Effector CD8-positive, alpha-beta T cell (primary cell): ENCODE results near the gene UTY.

Experiments used
- DNase-seq: peaks from one replicate; lab custom pipeline; 2025; lab: John Stamatoyannopoulos, UW
- total RNA-seq, 4 experiments: gene quantifications; one replicate each; lab custom pipeline; 2026; lab: John Stamatoyannopoulos, UW

The UTY gene
- total RNA-seq = 0.29 to 207 (median 76.4) reads per million in 4 experiments

DNA sequence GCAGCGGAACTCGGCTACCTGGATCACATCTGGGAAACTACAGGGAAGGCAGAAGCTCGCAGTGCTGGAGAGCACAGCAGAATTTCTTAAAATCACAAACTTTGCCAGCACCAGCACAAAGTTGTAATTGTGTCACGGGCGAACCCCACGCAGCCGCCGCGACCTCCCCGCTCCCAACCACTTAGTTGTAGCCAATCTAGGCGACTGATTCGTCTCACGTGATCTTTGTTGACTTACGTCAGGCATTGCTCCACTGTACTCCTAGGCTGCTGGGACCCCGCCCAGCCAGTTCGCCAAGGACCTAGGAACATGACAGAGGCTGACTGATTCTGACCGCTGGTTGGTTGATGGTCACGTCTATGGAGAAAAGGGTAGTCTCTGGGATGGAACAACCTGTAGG, at the start of gene UTY:
UTY (minus strand) TSS at position 206 of the 400 bp plus-strand sequence. CDS start 368 bp downstream, outside the sequence.
- peak; percentile 49 for DNase-seq

DNA sequence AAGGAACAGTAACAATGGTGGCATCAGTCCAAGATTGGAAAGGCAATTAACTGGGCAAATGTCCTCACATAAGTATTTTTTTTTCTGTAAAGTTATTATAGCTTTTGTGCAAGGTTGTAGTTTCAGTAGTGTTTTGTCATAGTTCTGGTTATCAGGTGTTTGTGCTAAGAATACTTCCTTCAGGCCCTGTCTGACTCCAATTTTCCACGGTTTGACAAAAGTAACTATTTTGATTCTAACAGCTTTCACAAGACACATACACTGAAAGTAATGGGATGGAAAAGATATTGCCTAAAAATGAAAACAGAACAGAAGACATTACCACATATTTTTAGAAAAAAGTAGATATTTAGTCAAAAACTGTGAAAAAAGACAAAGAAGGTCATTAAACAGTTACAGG, 40.6 kb upstream of the UTY start:
- DNase-seq = no peak

DNA sequence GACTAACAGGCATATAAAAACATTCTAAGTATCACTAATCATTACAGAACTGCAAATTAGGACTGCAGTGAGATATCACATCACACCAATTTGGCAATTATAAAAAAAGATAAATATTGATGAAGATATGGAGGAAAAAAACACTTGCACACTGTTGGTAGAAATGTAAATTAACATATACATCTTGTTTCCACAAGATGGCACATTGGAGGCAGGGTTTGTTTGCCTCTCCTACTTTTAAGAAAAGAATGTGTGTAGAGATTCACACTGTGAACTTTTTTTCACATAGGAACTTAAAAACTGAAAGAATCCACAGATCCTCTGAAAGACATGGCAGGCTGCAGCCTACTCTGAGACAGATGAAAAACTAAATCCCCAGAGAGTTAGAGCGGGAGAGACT, 21.4 kb upstream of the UTY start:
- DNase-seq = no peak

DNA sequence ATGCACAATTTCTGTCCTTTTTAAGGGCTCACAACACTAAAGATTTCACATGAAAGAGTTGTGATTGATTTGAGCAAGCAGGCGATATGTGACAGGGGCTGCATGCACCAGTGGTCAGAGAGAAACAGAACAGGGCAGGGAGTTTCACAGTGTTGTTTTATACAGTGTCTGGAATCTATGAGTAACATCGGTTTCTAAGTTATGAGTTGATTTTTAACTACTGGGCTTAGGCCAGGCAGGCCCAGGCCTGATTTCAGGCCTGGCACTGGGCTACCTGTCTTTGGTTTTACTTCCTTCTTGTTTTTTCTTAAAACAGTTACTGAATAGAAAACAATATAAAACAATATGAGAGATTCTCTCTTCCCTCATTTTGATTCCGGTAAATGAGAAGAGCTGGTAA, 13.9 kb upstream of the UTY start:
- DNase-seq = no peak

DNA sequence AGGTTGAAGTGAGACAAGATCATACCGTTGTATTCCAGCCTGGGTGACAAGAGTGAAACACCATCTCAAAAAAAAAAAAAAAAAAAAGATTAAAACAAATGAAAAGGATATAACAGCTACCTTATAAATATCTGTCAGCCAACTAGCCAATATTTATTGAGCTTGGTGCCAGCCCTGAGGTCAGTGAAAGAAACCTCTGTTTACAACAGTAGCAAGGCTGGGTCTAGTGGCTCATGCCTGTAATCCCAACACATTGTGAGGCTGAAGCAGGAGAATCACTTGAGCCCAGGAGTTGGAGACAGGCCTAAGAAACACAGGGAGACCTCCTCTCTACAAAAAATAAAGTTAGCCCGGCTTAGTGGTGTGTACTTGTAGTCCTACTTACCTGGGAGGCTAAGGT, 12.6 kb upstream of the UTY start:
- DNase-seq = no peak

DNA sequence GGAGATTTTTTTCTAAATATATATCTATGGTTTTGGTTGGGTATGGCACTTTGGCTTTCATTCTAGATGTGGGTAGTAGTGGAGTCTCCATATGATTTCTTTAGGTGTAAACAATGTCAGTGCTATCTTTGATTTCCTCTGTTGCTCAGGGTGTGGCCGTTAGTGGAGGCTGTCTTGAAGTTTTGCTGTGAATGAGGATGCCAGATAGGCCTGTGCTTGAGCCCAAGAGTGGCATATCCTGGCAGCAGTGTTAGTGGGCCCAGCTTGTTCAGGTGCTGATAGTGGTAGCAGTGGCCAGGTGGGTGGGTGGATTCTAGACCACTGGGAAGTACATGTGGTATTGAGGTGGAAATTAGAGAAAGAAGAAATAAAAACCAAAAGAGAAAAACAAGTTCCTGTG, 8.9 kb upstream of the UTY start:
- DNase-seq = no peak

DNA sequence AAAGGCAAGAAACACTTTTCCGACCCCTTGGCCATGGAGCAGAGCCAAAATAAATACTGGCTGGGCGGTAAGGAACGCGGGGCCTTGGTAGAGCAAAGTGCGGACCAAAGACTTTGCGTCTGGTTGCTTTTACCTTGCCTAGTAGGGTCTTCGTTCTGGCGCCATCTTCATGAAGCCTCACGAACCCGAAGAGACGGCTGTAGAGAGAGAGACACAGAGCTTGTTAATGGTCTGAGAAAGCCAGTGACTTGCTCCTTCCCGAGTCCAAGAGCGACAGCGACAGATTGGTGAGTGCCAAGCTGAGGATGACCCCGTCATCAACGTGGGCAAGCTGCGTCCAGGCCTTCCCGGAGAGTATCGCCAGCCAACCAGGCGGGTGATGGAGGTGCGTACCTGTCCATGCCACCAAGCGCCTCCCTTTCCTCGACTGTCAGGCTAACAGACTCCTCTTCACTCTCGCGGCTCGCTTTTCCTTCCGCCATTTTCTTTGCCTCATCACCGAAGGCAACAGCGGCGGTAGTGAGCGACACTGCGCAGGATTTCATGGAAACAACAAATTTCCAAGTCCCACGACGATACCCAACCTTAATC, 617 bp downstream of the UTY start:
- DNase-seq = peak; percentile 30

DNA sequence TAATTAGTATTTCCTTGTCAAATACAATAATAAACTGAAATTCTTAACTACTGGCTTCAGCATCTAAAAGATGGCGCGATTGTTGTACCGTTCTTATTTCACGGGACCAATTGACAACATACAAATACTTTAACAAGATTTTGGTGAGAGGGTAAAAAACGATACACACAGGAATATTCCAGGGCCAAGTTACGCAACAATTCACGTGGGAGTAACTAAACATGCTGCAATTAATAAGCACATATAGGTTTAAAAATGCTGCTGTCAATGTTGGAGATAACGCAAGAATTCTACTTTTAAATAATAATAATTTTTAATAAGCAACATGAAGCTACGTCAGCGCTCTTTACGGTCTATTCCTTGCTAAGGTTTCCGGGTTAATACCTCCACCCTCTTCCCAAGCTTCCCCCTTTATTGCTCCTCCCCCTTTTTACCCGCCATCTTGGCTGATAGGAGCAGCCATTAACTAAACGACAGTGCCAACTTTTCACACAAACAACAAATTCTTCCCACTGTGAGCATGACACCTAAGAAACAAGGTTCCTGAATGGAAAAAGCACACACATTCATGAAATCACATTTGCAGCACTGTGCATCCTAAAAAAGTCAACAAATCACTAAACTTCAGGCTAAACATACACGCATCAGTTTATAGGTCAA, 1.6 kb downstream of the UTY start:
- DNase-seq = peak; percentile 22

DNA sequence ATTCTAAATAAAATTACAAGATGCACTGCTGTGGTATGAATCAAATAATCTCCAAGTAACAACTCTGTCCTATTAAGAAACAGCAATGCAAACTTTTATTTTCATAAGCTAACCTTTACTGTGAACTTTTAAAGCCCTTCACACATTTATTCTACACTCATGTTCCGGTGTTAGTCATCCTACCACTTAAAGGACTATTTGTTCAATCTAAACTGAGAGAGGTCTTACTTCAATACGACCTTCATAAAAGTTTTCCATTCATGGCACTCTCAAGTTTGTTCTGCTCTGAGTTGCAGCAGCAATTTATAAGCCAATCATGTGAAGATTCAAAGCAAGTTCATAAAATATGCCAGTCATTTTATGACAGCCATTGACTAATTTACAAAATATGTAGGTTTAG, 4.8 kb downstream of the UTY start:
- no peak for DNase-seq

DNA sequence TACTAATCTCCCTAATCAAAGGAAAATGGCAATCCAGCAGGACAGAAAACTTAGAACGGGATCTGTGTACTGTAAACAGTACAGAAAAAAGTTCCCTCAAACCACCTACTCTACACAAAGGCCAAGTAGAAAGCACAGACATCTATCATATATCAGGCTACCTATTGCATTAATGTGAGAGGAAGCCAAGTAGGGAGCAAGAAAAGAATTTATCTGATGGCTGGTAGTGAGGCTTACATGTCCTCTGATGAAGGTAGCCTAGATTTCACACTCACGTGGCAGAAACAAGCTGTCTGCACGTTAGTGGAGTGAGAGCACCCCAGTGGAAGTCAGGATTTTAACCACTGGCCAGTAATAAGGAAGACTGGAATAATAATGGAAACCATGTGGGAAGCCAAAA, 28.3 kb downstream of the UTY start:
- no peak for DNase-seq

DNA sequence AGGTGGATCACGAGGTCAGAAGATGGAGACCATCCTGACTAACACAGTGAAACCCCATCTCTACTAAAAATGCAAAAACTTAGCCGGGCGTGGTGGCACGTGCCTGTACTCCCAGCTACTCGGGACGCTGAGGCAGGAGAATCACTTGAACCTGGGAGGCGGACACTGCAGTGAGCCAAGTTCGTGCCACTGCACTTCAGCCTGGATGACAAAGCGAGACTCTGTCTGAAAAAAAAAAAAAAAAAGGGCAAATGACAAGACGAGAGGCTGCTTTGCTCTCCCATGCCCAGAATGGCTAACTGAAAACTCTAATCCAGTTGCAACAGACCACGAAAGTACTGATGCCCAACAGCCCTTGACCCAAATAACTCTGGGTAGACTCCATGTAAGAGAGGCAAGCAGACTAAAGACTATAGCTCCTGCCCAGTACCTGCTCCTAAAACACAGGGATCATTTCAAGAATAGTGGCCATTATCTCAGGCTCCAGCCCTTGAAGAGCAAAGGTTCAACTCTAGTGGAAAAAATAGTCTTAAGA, 29.2 kb downstream of the UTY start:
- no peak for DNase-seq

DNA sequence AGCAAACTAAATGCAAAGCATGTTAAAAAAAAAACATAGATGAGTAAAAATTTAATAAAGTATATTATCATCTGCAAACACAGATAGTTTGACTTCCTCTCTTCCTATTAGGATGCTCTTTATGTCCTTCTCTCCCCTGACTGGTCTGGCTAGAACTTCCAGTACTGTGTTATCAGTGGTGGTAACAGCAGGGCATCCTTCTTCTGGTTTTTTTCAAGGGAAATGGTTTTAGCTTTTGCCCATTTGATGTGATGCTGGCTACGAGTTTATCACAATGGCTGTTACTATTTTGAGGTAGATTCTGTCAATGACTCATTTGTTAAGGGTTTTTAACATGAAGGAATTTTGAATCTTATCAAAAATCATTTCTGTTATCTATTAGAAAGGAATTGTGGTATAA, 34.3 kb downstream of the UTY start:
- DNase-seq = no peak

DNA sequence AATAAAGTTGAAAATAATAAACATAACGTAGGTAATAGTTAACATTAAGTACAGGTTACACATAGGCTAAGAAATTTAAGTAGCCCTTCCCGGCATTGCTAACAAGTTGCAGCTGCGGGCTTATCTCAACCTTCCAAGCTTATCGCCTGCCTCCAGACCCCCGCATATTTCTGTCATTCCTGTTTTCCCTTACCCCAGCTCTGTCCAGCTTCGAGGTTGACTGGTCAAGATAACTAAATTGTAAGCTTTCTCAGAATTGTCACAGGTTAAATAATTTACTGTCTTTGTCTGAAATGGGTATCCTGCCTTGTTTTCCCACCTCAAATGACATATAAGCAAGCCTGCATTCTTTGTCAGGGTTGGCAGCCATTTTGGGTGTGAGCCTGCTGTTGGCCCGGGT, 36.7 kb downstream of the UTY start:
- no peak for DNase-seq

DNA sequence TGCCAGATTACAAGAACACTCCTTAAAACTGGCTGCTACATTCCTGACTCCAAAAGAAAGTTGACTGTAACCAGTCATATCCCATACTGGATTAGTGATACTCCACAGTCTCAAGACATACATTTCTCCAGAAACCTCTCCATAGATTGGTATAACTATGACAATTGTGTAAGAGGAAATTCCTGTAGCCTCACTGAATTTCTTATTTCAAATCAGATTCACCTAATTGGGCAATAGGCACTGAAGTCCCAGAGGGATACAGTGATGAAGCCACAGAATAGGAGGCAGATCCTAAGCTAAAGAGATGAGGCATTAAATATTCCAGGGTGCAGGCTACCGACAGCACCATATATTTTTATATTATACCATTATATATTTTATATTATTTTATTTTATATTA, 39.0 kb downstream of the UTY start:
- DNase-seq = no peak

DNA sequence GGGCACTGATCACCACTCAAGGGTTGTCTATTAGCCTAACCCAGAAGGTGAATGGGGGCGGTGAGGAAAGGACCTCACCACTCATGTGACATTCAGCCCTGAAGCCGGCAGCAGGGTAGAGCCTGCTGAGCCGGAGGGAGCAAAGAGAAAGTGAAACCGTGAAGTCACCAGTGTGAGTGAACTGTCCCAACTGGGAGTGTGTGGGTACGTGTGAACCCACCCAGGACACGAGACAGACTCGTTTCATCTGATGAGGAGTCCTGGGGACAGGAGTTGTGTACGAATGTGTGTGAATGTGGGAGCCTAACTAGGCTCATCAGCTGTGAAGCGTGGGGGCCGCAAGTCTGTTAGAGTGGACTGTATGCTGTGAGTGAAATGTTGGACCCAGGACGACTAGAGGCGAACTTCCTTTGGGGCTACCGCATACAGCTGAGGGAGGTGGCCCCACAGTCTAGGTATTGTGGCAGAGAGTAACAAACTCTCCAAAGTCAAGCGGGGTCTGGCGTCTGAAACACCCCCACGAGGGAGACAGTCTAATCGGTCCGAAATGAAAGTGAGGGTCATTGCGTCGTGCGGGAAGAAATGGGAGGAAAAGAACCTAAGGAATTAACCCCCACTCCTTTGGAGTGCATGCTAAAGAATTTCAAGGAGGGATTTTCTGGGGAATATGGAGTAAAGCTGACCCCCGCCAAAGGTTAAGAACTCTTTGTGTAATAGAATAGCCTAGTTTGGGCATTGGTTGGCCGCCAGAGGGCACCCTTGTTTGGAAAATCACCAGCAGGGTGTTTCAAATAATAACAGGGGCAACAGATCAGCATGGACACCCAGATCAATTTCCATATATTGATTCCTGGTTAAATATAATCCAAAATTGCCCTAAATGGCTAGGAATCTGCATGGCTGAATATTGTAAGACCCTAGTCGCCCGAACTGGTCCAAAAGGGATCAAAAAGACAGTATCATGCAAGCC, 43.6 kb downstream of the UTY start:
- peak; percentile 44 for DNase-seq

DNA sequence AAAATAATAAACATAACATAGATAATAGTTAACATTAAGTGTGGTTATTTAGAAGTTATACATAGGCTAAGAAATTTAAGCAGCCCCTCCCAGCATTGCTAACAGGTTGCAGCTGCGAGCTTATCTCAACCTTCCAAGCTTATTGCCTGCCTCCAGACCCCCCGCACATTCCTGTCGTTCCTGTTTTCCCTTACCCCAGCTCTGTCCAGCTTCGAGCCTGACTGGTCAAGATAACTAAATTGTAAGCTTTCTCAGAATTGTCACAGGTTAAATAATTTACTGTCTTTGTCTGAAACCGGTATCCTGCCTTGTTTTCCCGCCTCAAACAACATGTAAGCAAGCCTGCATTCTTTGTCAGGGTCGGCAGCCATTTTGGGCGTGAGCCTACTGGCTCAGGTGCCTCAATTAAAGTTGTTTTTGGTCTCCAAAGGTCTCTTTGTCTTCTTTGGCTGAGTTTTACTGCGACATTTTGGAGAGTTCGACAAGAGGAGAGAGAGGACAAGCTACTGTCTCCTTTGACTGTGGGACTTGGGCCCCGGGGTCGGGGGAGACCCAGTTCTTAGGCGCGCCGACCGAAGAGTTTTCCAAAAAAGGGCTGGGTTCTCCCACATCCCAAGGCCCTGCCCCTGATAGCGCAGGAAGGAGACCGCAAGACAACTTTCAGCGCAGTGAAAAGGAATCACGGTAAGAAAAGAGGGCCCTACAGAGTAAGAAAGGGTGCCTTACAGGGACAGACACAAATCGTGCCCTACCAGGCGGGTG, 44.4 kb downstream of the UTY start:
- DNase-seq = no peak

DNA sequence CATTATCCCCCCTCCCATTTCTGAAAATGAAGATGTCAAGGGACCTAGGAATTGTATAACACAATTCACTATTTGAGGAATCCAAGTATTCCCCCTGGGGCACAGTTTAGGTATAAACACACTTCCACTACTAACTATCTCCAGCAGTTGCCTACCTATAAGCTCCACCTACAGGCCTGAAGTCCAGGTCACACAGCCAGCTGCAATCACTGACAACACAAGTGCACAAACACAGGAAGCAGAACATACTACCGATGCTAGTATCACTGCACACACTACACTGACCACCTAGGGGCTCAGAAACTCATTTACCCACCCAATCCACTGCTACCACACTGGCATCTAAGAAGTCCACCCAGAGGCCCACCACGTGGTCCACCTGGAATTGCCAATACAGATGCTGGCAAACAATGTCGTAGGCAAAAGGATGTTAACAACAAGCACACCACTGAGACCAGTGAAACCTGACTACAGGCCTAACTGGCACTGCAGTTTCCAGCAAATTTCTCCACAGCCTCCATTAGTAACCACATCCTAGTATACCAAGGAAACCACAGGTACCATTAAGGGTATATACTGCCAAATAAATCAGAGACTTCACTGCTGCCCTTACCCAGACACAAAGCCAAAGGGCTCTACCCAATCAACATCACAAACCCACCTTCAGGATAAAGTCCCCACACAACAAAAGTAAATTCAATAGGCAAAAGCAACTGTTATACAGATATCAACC, 47.4 kb downstream of the UTY start:
- no peak for DNase-seq

DNA sequence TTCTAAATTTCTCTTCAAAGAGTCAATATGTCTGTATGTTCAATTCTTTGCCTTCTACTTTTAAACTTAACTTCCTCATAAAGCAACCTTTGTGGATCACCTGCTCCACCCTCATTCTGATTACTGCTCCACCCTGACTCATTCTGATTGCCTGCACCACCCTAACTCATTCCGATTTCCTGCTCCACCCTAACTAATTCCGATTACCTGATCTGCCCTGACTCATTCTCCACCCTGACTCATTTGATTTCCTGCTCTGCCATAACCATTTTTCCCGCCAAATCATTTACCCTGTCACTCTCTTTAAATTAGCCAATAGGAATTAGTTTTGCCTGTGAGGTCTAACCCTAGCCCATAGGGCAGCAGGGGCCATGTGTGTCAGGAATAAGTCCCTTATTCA, 50.3 kb downstream of the UTY start:
- no peak for DNase-seq

DNA sequence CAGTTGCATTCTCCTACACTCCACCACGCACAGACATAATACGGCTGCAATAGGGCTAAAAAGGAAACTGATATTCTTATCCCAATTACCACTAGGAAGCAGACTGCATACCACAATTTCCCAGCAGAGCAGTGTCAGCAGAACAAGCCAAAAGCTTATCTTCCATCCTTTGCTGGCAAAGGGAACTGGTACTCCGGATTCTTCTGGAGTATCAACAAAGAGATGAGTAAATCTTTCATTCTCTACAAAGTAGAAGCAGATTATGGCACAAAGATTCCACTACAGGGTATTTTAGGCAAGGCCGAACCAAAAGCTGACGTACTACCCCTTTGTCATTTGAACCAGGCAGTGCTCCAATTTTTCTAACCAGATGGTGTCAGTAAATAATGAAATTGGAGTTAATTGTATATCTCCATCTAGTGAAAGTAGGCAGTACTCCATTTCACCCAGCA, 56.5 kb downstream of the UTY start:
- no peak for DNase-seq

DNA sequence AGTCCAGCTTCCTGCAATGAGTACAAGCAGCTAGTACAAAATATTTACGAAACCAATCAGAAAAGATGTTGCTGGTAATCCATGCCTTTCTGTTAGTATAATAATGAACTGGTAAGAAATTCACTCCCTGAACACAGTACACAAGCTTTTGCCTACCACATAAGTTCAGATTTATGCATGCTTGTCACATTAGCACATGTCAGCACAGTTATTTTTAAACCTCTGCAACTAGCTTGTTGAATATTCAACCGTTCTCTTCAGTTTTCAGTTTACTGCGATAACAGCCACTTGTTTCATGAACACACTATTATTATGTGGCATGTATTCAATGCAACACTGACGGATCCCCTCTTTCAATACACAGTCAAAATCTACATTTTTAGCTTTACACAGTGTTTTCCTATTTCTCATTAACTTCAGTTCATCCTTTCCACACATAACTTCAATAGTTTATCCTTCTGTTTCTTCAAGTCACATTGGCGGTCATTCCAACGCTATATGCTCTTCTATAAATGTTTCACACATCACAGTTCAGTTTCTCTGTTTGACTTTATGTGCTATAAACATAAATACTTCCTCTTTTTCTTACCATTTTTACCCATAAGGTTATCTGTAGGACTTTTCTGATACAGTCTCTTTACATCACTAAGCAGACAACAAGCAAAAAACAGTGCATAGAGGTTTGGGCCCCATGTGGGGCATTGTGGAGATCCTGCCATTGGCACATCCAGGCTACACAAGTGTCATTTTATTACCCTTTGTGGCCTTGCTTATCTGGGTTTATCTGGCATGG, 62.8 kb downstream of the UTY start:
- DNase-seq = no peak
